Activated T-helper 2 cell treated with anti-CD3 and anti-CD28 coated beads, Interferon-gamma antibody, Interleukin-2, Interleukin-4, amounts not matched to agents 10 μg/mL and 5 μg/mL and 100 μg/mL, durations not matched to agents 14 hours and 24 hours and 36 hours (primary cell): ENCODE results near the gene ITGB2. TPM values are rescaled to one million over a fixed set of nuclear protein-coding genes. Genes with fewer than 3 reads are reported as not detected.

Experiments
- DNase-seq: peaks from one replicate; pipeline ENCODE4 v3.0.0; 2021; ENCODE audit warnings: low spot score
- H3K27ac Mint-ChIP-seq: one replicate; pipeline ENCODE4 v1.8.0; 2021; ENCODE audit warnings: mixed read lengths
- H3K27me3 Mint-ChIP-seq: one replicate; pipeline ENCODE4 v1.8.0; 2021; ENCODE audit warnings: low read depth, mixed read lengths
- H3K36me3 Mint-ChIP-seq: one replicate; pipeline ENCODE4 v1.8.0; 2021; ENCODE audit warnings: low read depth, mixed read lengths
- H3K4me1 Mint-ChIP-seq: one replicate; pipeline ENCODE4 v1.8.0; 2021; ENCODE audit warnings: low read depth, mixed read lengths
- H3K4me3 Mint-ChIP-seq: one replicate; pipeline ENCODE4 v1.8.0; 2021; ENCODE audit warnings: low read depth, mild to moderate bottlenecking, moderate library complexity, mixed read lengths
- H3K9me3 Mint-ChIP-seq: one replicate; pipeline ENCODE4 v1.8.0; 2021; ENCODE audit warnings: mixed read lengths
- intact Hi-C: fragments of 100-400 bp; cut with micrococcal nuclease; formaldehyde crosslinking; loops from one replicate; pipeline ENCODE4 v1.15.1; 2023
- total RNA-seq: library from RNA; stranded (reverse); gene quantifications from 2 replicates; pipeline ENCODE4 v1.2.3, GENCODE V29; 2022

Gene ITGB2
- total RNA-seq, 1 donor from 2014 or later: 210 TPM

DNA sequence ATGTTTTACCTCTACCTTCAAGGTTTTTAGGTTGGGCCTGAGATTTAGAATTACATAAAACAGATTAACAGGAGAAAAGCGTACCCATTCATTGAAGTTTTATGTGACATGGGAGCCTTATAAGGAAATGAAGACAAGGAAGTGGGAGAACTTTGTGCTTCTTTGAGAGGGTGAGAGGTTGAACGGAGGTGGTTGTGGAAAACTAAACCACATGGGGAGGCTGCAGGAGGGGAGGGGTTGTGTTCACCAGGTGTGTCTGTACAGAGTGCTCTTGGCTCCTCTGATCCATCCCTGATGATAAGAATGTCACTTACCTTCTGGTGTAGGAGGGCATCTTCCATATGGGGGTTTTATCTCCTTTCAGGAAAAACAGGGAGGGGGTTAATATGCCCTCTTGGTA lies 21.9 kb upstream of the ITGB2 start:
- Mint-ChIP-seq H3K27ac (no peak overlapping the region), H3K9me3 (no peaks in the 10 kb centered on the region), H3K36me3 (peaks cover 46% of the 10 kb centered on the region), H3K4me1 (peaks cover 36% of the 10 kb centered on the region), H3K27me3 (no peaks in the 10 kb centered on the region), H3K4me3 (peak overlapping the region; percentile 74)
- intact Hi-C loops: no loop called here
- no peak for DNase-seq

DNA sequence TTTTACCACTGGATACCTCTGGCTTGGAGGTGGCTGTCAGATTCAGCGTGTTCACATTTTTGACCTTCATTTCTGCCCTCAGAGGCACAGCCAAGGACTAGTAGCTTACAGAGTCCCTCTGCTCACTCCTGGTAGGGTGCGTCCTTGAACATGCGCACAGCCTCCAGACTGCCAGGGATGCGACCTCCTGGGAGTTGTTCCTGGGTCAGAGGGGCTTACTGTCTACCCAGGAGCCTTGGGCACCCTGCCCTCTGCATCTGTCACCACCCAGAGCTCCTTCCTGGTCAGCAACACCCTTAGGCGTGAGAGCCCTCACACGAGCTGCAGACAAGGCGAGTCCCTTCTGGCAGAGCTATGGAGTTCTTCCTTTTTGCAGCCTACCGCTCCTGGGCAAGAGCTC lies 20.9 kb upstream of the ITGB2 start:
- intact Hi-C loops: no loop called here

DNA sequence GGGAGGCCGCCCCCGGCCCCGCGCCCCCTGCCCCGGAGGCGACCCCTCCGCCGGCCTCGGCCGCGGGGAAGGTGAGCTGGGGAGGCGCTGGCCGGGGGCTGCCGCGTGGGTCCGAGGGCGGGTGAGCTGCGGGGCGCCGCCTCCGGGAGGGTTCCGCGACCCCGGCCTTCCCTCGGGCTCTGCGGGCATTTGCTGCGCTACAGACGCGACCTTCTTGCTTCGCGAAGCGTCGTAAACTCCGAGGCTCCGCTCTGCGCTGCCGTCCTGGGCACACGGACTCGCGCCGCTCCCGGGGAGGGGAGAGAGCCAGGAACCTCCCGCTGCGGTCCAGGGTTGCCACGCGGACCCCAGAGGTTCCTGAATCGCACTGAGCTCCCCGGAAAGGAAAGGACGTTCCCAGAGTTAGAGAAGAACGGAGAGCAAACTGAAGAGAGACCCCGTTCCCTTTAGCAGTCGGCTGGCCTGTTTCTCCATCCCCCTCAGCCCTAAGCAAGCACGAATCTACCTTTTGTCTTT lies 19.5 kb upstream of the ITGB2 start:
- intact Hi-C loops: no loop called here
- no peak for DNase-seq
- H3K36me3 Mint-ChIP-seq: peaks cover 38% of the 10 kb centered on the region
- peaks cover 36% of the 10 kb centered on the region for H3K4me1 Mint-ChIP-seq
- H3K9me3 Mint-ChIP-seq: no peaks in the 10 kb centered on the region
- peak overlapping the region; percentile 86 for H3K4me3 Mint-ChIP-seq
- peak overlapping the region; percentile 64 for H3K27ac Mint-ChIP-seq
- H3K27me3 Mint-ChIP-seq: no peaks in the 10 kb centered on the region

More for the DNA sequence above, 20.9 kb upstream of the ITGB2 start:
- Mint-ChIP-seq H3K36me3 (peaks cover 46% of the 10 kb centered on the region), H3K4me1 (peaks cover 36% of the 10 kb centered on the region), H3K4me3 (peak overlapping the region; percentile 86), H3K27me3 (no peaks in the 10 kb centered on the region), H3K9me3 (no peaks in the 10 kb centered on the region), H3K27ac (peak overlapping the region; percentile 15)
- DNase-seq: no peak

DNA sequence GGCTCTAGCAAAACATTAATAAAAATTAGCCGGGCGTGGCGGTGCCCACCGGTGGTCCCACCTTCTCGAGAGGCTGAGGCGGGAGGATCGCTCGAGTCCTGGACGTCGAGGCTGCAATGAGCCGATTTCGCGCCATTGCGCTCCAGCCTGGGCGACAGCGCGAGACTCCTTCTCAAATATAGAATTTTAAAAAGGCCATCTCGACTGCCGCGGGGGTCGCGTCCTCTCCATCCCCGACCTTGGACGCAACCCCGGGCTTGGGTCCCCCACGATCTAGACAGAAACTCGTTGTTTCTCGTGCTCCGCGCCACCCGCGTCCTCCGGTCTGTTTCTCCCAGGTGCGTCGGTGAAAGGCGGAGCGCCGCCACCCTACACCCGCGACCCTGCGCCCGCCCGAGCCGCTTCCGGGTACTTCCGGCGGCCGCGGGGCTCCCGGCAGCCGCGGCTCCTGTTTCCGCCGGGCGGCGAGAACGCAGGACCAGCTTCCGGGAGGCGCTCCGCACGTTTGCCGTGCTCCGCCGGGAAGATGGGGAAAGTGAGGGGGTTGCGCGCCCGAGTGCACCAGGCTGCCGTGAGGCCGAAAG lies 18.9 kb upstream of the ITGB2 start, which contains the start of gene SLX9:
Gene SLX9, plus strand, starts transcription at position 498 of the 584 bp plus-strand sequence. Its CDS starts 29 bp downstream, at position 527.
- intact Hi-C loops: no loop called here
- Mint-ChIP-seq H3K9me3 (no peaks in the 10 kb centered on the region), H3K4me1 (peaks cover 36% of the 10 kb centered on the region), H3K36me3 (peaks cover 34% of the 10 kb centered on the region), H3K4me3 (peak within 1 kb of the TSS; percentile 86), H3K27ac (peak within 1 kb of the TSS; percentile 64), H3K27me3 (no peaks in the 10 kb centered on the region)
- DNase-seq: peak; percentile 76

DNA sequence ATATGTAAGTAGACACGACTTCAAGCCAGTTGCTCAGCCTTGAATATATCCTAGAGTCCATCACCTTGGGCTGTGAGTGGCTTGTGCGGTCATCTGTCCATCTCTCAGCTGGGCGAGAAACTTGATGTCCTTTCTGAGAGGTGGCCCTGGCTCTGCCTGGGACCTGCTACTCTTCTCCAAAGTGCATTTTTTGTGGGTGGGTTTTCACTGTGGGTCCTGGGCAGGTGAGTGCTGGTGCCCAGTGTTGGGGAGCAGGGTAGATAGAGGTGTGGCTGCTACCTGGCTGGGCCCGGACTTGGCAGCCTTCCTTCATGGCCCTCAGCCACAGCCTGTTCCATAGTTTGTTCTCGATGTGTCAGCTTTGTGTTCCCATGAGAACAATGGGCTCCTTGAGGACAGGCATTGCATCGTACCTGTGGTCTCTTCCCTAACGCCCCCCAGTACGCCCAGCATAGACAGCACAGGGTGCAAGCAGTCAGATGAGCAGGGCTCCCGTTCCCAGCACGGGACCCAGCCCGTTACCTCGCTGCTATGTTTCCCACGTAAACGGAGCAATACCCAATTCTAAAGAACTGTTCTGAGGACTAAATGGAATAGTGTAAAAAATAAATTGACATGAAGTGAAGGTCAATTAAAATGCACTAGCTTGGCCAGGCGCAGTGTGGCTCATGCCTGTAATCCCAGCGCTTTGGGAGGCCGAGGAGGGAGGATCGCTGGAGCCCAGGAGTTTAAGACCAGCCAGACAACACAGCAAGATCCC lies 18.3 kb upstream of the ITGB2 start:
- no peak for DNase-seq
- peak overlapping the region; percentile 84 for H3K4me3 Mint-ChIP-seq
- H3K27ac Mint-ChIP-seq: peak overlapping the region; percentile 55
- peaks cover 32% of the 10 kb centered on the region for H3K4me1 Mint-ChIP-seq
- intact Hi-C loops: no loop called here
- H3K27me3 Mint-ChIP-seq: no peaks in the 10 kb centered on the region
- peaks cover 28% of the 10 kb centered on the region for H3K36me3 Mint-ChIP-seq
- H3K9me3 Mint-ChIP-seq: no peaks in the 10 kb centered on the region

DNA sequence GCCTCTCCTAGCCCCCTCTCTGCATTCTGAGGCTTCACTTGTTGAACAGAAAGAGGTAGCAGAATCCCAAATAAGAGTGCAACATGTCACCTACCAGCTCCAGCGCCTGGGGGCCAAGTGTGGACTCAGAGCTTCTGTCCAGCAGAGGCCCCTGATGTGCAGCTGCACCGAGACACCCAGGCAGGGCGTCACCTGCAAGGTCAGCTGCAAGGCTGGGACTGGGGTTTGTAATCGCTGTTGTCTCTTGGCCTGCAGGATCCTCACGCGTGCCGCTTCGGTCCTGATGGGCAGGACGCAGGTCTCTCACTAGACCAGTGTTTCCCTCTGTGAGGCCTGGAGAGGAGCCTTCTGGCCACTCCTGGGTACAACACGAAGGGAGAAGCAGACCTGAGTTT lies 14.8 kb upstream of the ITGB2 start:
- no peaks in the 10 kb centered on the region for H3K27me3 Mint-ChIP-seq
- no peak for DNase-seq
- H3K27ac Mint-ChIP-seq: no peak overlapping the region
- no peaks in the 10 kb centered on the region for H3K9me3 Mint-ChIP-seq
- peaks cover 16% of the 10 kb centered on the region for H3K4me1 Mint-ChIP-seq
- intact Hi-C loops: no loop called here
- H3K4me3 Mint-ChIP-seq: no peak overlapping the region
- peaks cover under 1% of the 10 kb centered on the region for H3K36me3 Mint-ChIP-seq

DNA sequence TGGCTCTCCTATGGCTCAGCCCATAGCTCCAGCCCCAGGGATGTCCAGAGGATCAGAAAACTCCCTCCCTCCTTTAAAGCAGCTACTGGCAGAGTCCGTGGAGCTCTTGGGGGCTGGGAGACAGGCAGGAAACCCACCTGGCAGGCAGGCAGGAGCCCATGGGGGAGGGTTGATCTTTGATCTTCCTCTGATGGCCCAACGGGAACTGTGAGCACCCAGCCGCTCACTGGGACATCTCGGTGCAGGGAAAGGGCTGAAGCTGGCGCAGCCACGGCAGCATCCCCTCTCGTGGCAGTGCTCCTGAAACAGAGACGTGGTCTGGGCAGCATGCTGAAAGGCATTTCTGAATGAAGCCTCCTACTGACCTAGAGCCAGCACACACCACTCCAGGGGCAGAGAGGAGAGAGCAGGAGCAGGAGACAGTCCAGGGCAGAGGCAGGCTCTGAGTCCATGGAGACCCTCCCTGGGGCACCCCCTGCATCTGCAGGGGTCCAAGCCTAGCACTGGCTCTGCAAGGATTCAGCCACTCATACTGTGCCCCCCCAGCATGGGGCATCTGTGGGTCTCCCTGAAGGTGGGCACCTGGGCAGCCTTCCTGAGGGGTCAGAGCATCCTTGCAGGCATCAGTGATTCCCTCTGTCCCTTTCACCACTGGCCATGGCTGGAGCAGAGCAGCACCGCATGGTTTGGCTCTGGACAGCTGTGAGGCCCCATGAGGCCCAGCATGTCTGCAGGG lies 14.3 kb upstream of the ITGB2 start:
- no peak for DNase-seq
- Mint-ChIP-seq H3K27me3 (no peaks in the 10 kb centered on the region), H3K4me1 (peaks cover 20% of the 10 kb centered on the region), H3K27ac (no peak overlapping the region), H3K9me3 (no peaks in the 10 kb centered on the region), H3K36me3 (no peaks in the 10 kb centered on the region), H3K4me3 (no peak overlapping the region)
- intact Hi-C loops: no loop called here

DNA sequence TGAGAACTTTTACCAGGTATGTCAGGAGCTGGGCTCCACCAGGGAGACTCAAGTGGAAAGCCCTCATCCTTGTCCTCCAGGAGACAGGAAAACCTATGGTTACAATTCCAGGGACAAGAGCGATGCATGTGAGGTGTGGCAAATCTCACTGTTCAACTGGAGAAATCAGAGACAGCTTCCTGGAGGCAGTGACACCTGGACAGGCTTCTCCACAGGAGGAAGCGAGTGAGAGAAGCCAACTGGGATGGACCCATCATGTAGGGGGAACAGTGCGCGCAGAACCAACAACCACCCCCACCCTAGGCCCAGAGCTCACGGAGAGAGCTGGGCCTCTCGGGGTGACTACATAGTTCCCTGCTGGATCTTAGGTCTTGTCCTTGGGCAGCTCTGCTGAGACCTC lies 13.6 kb upstream of the ITGB2 start:
- Mint-ChIP-seq H3K27ac (no peak overlapping the region), H3K36me3 (no peaks in the 10 kb centered on the region), H3K27me3 (no peaks in the 10 kb centered on the region), H3K4me3 (no peak overlapping the region), H3K4me1 (peaks cover 26% of the 10 kb centered on the region), H3K9me3 (no peaks in the 10 kb centered on the region)
- intact Hi-C loops: no loop called here
- no peak for DNase-seq

DNA sequence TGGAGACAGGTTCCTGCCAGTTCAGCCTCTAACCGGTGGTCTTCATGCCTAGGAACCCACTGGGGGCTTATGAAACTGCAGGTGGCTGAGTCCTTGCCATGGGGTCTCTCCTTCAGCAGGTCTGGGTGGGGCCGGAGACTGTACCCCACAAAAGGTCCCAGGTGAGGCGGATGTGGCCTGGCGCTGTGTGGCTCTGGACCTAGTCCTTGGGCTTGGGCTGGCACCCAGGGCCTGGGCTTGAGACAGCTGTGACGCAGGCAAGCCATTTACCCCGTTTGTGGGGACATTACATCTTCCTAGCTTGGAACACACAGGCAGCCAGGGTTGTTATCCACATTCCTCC lies 13.2 kb upstream of the ITGB2 start:
- no peaks in the 10 kb centered on the region for H3K27me3 Mint-ChIP-seq
- no peak for DNase-seq
- peaks cover 26% of the 10 kb centered on the region for H3K4me1 Mint-ChIP-seq
- H3K36me3 Mint-ChIP-seq: no peaks in the 10 kb centered on the region
- no peak overlapping the region for H3K4me3 Mint-ChIP-seq
- H3K27ac Mint-ChIP-seq: no peak overlapping the region
- H3K9me3 Mint-ChIP-seq: no peaks in the 10 kb centered on the region
- intact Hi-C loops: loop anchor here (2.0 kb wide), 1 partner anchor 41 kb away; no protein-coding TSS in a partner anchor

DNA sequence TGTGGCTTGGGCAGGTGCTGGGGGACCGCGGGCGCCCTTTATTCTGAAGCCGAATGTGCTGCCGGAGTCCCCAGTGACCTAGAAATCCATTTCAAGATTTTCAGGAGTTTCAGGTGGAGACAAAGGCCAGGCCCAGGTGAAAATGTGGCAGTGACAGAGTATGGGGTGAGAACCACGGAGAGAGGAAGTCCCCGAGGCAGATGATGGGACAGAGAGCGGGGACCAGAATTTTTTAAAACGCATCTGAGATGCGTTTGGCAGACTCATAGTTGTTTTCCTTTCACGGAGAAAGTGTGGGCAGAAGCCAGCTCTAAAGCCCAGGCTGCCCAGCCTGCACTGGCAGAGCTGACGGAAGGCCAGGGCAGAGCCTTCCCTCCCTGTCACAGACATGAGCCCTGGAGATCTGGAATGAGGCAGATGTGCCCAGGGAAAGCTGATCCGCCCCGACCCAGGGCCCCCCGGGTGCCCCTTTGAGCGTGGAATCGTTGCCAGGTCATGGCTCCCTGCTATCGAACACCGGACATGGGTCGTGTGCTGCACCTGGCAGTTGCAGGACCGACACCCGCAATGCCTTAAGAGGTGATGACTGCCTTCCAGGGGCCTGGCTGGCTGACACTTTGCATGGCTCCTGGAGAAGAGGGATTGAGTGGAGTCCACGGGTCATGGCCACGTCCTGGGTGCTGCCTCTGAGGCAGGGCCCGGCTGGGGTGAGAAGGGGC lies 12.7 kb upstream of the ITGB2 start:
- Mint-ChIP-seq H3K27ac (no peak overlapping the region), H3K9me3 (no peaks in the 10 kb centered on the region), H3K36me3 (no peaks in the 10 kb centered on the region), H3K4me1 (peaks cover 28% of the 10 kb centered on the region), H3K4me3 (peak overlapping the region; percentile 1), H3K27me3 (no peaks in the 10 kb centered on the region)
- DNase-seq: no peak
- intact Hi-C loops: loop anchor here (2.0 kb wide), 1 partner anchor 41 kb away; no protein-coding TSS in a partner anchor

DNA sequence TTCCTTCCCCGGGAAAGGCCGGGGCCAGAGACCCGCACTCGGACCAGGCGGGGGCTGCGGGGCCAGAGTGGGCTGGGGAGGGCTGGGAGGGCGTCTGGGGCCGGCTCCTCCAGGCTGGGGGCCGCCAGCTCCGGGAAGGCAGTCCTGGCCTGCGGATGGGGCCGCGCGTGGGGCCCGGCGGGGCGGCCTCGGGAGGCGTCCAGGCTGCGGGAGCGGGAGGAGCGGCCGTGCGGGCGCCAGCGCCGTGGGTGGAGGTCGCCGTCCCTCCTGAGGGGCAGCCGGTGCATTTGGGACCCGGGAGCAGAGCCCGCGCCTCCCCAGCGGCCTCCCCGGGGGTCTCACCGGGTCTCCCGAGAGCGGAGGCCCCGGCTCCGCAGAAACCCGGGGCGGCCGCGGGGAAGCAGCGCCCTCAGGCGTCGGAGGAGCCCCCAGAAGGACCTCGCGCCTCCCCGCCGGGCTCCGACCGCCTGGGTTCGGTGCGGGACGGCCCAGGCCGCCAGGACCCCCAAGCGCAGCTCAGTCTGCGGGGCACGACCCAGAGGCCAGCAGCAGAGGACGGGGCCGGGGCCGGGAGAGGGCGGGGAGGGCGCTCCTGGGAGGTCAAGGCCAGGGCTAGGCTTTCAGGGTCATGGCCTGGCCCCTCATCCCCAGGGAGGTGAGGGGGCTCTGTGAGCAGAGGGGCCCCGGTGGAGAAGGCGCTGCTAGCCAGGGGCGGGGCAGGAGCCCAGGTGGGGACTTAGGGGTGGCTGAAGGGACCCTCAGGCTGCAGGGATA lies 11.9 kb upstream of the ITGB2 start:
- intact Hi-C loops: loop anchor here (2.0 kb wide), 1 partner anchor 40 kb away; no protein-coding TSS in a partner anchor
- Mint-ChIP-seq H3K27ac (no peak overlapping the region), H3K27me3 (no peaks in the 10 kb centered on the region), H3K36me3 (no peaks in the 10 kb centered on the region), H3K9me3 (no peaks in the 10 kb centered on the region), H3K4me1 (peaks cover 34% of the 10 kb centered on the region), H3K4me3 (peak overlapping the region; percentile 62)
- peak; percentile 49 for DNase-seq
